OCI-M1 (cell line): ENCODE data around the gene DGKQ.

Experiments used
- DNase-seq: peaks from one replicate; lab custom pipeline; 2025; lab: John Stamatoyannopoulos, UW

Gene DGKQ

GRCh38 chr4:1010395-1011021 lies 37.1 kb upstream of the DGKQ start:
- DNase-seq: peak; percentile 76

GRCh38 chr4:1009542-1010394 lies 36.4 kb upstream of the DGKQ start:
- DNase-seq: peak; percentile 65

- DNase-seq: peak; percentile 30
Measured at GRCh38 chr4:1008840-1009541, 35.6 kb upstream of the DGKQ start.

GRCh38 chr4:1006856-1007255 lies 33.5 kb upstream of the DGKQ start:
- DNase-seq: no peak

GRCh38 chr4:1004557-1005485 lies 31.5 kb upstream of the DGKQ start:
- DNase-seq: no peak

- DNase-seq: no peak
Measured at GRCh38 chr4:1004071-1004418, 30.7 kb upstream of the DGKQ start.

GRCh38 chr4:1003271-1004070 lies 30.1 kb upstream of the DGKQ start:
- DNase-seq: no peak

GRCh38 chr4:1002631-1003251 lies 29.4 kb upstream of the DGKQ start:
- DNase-seq: no peak

DNA sequence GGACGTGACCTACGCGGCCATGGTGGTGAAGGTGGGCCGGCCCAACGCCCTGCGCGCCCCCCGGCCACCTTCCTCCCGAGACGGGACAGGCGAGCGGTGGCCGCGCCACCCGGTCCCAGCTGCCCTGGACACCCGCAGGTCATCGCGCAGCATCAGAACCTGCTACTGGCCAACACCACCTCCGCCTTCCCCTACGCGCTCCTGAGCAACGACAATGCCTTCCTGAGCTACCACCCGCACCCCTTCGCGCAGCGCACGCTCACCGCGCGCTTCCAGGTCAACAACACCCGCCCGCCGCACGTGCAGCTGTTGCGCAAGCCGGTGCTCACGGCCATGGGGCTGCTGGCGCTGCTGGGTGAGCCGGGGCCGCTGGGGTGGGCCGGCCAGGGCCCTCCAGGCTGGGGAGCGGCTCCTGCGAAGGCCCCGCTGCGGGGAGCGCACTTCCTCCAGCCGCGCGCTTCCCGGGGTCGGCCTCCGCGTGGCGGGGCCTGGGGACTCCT lies 28.8 kb upstream of the DGKQ start:
- no peak for DNase-seq

DNA sequence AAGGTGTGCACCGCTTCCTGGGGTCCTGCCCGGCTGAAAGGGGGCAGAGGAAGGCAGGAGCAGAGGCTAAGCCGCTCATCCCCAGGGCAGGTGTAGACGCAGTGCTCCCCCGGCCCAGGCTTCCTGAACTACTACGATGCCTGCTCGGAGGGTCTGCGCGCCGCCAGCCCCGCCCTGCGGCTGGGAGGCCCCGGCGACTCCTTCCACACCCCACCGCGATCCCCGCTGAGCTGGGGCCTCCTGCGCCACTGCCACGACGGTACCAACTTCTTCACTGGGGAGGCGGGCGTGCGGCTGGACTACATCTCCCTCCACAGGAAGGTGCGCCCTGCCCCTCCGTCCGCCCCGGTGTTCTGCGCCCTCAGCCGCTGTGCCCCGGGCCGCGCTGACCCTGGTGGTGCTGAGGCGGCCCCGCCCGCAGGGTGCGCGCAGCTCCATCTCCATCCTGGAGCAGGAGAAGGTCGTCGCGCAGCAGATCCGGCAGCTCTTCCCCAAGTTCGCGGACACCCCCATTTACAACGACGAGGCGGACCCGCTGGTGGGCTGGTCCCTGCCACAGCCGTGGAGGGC lies 28.3 kb upstream of the DGKQ start:
- no peak for DNase-seq

- no peak for DNase-seq
Measured at GRCh38 chr4:1000686-1001260, 27.4 kb upstream of the DGKQ start.

- DNase-seq: no peak
Measured at GRCh38 chr4:999882-1000425, 26.6 kb upstream of the DGKQ start.

- peak; percentile 7 for DNase-seq
Measured at GRCh38 chr4:999240-999863, 26.0 kb upstream of the DGKQ start.

- DNase-seq: peak; percentile 8
Measured at GRCh38 chr4:998096-998691, 24.8 kb upstream of the DGKQ start.

DNA sequence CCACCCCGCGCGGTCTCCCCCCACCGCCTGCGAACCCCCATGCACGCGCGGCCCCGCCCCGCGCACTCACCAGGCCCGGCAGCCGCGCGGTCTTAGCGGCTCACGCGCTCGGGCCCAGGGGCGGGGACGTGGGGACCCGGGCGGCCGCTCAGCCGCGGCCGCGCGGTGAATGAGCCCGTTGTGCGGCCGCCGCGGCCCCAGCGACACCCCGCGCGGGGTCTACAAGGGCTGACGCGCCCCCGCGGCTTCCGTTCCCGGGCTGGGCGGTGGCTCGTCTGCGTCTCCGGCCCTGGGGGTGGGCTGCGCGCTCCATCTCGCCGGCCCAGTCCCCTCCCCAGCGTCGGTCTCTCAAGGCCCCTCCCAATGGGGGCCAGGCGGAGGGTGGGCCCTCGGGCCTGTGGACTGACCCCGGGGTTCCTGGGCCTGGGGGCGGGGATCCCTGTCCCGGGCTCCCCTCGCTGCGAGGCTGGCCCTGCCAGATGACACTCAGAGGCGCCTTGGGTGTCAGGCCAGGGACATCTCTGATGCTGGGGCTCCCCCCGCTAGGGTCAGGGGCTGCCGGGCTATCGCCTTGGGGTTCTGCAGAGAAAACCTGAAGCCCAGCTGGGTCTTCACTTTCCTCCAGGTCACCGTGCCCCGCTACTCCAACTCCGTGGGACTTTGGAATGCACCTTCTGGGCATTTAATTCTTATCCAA lies 24.2 kb upstream of the DGKQ start:
- DNase-seq: no peak

DNA sequence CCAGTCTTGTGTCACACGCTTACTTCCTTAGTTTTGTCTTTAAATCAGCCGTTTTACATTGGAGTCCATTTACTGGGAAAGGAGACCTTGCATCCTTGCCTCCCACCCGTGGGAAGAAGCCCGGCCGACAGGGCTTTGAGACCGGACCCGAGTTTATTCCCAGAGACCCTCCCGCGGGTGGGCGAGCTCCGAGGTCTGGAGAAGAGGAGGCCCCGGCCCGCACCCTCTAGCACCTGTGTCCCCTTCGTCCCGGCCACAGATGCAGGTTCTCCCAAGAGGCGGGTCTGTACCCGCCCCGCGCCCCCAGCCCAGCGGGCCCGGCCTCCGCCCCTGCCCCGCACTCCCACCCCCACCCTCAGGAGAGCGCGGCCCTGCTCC lies 23.6 kb upstream of the DGKQ start:
- DNase-seq: no peak

DNA sequence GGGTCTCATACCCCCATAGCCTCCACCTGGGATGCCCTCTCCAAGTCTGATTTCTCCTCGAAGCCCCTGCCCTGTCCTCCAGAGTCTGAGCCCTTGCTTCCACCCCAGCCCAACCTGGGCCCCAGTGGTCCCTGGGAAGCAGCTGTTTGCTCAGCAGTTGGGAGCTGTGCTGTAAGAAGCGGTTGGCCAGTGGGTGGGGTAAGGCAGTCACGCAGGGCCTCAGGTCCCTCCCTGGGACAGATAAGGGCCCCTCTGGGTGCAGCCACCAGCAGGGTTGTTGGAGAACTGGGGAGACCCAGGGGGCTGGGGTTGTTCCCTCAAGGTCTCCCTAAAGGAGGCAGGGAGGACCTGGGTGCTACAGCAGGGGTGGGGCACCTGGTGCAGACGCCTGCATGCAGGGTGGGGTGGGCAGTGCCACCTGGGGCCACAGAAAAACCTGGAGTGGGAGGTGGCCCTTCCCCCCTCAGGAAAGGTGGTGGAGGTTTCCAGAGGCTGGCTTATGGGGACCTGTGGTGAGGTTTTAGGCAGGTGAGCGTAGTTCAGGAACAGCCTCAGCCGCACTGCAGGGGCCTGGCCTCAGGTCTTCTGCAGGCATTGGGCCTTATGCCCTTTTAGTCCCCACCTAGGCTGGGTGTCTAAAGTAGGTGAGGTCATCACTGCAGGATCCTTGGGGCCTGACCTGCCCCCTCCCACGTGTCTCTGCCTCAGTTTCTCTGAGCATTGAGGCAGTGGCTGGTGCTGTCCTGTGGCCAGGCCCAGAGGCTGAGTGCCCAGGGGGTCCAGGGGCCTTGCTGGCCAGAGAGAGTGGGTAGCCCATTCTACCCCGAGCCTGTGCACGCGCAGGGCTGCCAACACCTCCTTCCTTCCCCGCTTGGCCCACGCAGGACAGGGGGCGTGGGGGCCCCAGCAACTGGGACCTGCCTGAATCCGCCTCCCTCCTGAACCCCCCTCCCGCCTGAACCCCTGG lies 22.9 kb upstream of the DGKQ start:
- peak; percentile 67 for DNase-seq
